ENCODE results near the gene ZFP3.
"Not testable (repeated sequence)": the region's sequence is repeated elsewhere in the genome, so short reads cannot be mapped to it uniquely, and the experiment has no call there.

The ZFP3 gene

DNA sequence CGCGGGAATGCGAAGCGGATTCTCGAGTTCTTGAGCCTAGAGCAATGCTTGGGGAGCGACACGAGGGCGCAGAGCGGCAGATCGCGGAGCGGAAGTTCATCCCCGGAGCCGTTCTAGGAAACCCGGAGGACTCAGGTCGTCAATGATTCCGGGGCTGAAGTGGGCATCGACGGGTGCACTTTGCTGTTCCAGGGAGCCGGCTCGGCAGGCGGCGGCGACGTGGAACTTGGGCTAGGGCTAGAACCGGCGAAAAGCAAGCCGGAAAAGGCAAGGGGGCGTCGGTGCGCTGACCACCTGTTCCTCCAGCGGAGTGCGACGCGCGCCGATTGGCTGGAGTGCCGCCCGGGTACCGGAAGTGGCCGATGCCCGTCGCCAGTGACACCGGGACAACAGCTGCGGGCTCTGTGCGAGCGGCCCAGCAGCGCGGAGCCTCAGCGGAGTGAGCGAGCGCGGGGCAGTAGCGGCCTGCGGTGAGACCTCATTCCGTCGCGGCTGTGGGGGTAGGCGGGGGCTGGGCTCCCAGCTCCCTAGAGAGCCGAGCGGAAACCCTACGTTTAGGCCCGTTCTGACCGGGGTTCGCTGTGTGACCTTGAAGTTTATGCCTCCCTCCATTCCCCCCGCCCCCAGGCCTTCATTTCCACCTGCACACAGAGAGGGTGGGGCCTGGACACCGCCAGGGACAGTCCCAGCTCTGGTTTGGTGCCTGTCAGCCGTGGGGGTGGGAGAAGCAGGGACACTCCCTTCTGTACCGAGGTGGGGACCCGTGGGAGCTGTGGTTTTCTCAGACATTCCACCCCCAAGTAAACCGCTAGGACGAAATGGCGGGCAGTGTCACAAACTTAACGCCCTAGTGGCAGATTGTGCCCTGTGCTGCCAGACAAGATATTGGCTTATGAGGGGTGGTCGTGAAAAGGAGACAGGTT is at the start of gene ZFP3:
ZFP3 (plus strand) TSS at position 362 of the 923 bp plus-strand sequence. CDS start 13,038 bp downstream, outside the sequence.
- peak; percentile 81 for DNase-seq

DNA sequence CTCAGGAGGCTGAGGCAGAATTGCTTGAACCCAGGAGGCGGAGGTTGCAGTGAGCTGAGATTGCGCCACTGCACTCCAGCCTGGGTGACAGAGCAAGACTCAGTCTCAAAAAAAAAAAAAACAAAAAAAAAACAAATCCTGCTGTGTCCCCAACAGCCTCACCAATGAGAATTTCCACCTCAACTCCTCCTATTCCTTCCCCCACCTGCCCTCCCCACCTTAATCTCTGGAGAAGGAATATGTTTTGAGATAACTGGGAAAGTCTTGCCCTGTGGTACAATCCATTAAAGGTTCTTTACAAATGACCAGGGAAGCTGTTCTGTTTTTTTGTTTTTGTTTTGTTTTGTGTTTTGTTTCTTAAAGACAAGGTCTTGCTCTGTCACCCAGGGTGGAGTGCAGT is 48.1 kb upstream of the ZFP3 start:
- DNase-seq = not testable (repeated sequence)

DNA sequence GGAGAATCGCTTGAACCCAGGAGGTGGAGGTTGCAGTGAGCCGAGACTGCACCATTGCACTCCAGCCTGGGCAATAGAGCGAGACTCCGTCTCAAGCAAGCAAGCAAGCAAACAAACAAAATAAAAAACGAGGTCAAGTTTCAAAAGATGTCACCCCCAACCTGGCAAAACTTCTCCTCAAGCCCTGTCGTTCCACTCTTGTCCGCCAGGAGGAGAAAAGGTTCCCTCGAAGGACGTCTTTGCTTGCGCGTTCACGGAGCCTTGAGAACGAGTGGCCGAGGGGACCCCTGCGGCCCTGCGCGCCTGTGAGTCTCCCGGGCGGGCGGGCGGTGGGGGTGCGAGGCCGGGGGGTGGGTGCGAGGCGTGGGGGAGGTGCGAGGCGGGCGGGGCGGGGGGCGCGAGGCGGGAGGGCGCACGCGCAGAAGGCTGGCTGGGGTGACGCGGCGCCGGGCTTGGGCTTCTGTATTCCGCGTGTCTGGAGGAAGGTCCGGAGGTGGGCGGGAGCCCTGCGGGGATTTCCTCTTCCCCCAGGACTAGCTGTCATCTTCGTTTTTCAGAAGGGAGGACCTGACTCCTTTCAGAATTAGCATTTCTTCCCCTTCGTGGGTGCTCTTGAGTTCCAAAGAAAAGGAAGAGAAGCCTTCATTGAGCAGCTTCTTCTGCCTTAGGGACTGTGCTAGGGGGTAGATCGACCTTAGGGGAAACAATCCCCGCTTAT is 46.7 kb upstream of the ZFP3 start:
- DNase-seq = peak; percentile 82

DNA sequence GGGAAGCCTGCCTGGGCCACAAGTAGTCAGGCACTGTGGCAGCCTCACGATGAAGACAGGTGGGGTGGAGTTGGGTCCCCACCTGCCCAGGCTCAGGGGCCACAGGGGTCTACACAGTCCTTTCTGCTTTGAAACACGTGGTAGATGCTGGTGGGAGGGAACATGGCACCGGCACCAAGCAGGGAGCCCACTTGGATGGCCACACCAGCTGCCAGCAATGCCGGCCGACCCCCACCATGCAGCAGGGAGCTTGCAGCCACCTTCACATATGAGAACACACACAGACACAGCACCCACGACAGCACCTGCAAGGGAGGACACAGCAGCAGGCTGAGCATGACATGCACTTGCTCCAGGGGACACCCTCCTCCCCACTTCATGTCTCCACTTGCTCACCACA is 45.4 kb upstream of the ZFP3 start:
- DNase-seq = no peak

DNA sequence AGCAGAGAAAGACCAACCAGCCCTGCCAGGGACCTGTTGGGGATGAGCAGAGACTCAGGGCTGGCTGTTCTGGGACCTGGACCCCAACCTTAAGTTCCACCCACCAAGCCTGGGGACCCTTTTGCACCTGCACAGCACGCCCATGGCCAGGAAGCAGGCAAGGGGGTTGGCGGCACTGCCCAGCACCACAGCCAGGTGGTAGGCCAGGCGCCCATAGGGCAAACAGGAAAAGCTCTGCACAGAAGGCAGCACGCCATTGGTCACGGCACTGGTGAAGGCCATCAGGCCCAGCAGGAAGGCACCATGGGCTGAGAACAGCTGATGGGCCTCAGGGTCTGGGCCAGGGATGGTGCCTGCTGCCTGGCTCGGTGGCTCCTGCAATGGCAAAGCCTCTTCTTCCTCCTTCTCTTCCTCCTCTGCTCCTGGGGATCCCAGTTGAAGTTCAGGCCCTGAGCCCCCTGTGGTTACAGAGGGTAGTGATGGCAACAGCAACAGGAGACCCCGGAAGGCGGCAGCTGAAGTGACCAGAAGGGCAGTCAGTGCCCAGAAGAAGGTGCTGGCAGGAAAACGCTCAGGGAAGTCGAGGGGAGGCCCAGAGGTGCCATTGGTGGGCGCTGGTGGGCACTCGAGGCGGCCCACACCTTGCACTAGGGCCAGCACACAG is 44.8 kb upstream of the ZFP3 start:
- DNase-seq = no peak

DNA sequence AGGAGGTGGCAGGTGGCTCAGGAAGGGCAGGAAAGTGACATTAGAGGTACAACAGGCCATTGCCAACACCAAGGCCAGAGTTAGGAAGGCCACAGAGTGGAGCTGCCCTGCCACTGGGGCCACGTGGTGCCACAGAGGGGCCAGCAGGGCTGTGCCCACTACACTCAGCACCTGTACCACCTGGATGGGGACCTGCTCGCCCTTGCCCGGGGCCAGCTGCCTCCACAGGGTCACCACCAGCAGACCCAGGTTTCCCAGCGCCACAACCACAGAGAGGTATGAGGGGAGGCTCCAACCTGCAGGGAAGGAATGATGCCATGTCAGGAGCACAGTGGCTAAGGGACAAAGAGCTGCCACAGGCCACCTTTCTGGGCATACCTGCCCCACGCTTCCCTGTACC is 44.2 kb upstream of the ZFP3 start:
- DNase-seq = no peak

DNA sequence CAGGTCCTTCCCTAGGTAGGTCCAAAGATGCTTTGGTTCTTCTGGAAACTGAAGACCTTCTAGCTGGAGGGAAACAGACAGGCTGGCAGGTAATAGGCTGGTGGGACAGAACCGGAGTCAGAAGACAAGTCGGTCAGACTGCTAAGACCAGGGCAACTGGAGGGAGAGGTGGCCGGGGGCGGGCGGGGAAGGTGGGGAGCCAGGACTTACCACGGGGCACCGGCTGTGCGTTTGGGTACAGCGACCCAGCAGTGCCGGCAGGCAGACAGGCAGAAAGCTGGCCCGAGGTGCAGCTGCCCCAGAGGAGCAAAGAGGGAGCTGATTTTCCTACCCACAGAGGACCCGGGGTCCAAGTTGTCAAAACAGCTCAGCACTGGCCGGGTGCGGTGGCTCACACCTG is 43.6 kb upstream of the ZFP3 start:
- DNase-seq = no peak

DNA sequence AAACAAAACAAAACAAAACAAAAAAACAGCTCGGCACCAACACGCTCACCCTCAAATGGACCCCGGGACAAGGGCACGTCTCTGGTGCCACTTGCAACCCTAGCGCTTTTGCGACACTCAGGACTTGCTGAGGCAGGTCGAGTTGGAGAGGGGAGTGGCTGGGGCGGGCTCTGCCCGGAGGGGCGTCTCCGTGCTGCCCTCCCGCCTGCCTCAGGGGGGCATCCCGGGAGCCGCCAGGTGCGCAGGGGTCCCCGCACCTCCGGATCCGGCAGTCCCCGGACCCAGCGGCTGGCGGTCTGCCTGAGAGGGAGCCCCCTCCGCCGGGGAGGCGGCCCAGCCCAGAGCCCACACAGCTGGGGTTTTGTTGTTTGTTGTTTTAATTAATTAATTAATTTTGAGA is 43.0 kb upstream of the ZFP3 start, which contains the start of gene SLC52A1:
SLC52A1 (minus strand) TSS at position 112 of the 400 bp plus-strand sequence. CDS start 820 bp downstream, outside the sequence.
- no peak for DNase-seq

DNA sequence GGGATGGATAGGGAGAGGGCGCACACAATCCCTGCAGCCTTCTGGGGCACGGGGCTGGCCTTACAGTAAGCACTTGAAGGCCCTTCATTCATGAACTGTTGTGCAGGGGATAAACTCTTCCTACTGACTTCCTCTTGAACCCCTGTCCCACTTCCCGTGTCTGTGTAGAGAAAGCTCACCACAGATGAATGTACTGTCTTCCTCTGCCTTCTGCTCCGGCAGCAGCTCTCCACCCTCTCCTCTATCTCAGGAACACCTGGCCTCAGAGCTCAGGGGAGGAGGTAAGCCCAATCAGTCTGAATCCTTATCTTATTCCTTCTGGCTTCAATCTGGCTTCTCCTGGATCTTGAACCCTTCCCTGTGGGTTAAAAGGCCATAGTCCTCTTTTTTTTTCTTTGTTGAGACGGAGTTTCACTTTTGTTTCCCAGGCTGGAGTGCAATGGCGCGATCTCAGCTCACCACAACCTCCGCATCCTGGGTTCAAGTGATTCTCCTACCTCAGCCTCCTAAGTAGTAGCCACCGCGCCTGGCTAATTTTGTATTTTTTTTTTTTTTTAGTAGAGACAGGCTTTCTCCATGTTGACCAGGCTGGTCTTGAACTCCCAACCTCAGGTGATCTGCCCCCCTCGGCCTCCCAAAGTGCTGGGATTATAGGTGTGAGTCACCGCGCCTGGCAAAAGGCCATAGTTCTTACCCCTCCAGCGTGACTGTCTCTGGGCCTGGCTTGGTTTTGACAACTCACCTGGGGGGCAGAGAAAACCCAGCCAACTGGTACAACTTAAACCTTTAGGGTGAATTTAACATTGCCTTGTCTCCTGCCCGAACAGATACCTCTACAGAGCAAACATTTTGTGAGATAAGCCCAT is 35.9 kb upstream of the ZFP3 start:
- no peak for DNase-seq

DNA sequence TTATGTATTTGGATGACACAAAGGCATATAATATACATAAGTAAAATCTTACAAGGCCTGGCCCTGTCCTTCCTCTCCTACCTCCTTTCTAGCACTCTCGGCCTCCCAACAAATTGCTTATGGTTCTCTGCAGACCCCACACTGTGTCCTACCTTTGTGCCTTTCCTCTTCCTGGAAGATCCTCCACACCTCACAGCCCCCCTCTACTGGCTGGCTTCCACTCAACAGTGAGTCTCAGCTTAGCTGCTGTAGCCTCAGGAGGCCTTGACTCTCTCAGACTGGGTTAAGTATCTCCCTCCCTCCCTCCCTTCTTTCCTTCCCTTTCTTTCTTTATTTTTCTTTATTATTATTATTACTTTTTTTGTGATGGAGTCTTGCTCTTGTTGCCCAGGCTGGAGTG is 34.7 kb upstream of the ZFP3 start:
- no peak for DNase-seq

DNA sequence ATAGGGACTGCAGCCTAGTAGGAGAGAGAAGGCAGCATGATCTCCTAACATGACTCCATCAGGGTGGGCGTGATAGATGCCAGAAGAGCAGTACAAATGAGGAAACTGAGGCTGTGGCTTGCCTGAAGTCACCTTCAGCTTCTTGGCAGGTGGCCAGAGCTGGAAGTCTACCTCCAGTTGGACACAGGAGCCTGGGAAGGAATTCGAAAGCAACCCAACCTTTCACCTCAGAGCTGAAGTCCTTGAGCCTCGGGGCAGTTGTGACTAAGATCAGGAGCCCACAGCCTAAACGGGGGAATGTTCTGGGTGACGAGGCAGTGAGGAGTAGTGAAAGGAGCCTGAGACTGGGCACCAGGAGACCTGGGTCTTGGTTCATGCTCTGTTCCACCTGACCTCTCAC is 33.6 kb upstream of the ZFP3 start:
- no peak for DNase-seq

DNA sequence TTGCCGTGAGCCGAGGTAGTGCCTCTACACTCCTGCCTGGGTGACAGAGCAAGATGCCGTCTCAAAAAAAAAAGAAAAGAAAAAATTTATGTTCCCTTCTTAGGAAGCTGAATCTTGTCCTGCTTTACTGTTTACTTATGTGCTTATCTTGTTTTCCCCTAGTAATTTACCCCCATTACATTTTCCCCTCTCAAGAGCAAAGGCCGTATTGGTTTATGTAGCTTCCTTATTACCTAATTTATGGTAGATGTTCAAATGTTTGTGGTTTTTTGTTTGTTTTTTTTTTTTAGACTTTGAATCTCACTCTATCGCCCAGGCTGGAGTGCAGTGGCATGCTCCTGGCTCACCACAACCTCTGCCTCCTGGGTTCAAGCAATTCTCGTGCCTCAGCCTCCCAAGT is 32.8 kb upstream of the ZFP3 start:
- DNase-seq = no peak

DNA sequence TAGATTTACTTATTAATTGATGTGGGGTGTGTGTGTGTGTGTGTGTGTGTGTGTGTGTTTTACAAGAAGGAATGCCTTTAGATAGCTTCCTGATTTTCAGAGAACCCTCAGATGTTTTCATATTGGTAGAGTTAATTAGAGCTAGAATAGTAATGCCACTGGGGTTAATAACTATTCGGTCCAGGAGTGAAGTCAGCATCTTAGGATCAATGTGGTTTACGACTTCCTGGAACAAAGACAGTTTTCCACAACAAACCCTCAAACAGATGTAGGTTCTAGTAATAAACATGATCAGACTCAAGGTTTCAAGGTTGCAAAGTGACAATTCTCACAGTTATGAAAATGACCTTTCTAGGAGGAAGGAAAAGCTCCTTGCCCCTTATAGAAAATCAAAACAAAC is 30.8 kb upstream of the ZFP3 start:
- no peak for DNase-seq

DNA sequence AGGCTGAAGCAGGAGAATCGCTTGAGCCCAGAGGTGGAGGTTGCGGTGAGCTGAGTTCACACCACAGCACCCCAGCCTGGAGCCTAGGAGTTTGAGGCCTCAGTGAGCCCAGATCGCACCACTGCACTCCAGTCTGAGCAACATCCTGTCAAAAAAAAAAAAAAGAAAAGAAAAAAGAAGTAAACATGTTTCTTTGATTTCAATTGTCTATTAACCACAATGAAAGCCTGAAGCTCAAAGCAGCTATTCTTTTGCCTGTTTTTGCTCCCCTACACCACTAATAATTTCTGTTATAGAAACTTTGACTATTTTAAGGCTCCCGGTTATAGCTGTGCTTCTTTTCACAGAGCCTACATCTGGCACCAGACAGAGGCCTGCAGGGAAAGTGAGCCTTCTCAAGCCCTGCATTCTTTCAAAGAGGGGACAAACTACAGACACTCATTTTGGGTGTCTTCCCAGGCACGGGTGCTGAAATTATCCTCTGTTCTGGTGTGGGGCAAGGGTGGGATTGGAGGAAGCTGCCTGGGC is 28.9 kb upstream of the ZFP3 start:
- peak; percentile 21 for DNase-seq

DNA sequence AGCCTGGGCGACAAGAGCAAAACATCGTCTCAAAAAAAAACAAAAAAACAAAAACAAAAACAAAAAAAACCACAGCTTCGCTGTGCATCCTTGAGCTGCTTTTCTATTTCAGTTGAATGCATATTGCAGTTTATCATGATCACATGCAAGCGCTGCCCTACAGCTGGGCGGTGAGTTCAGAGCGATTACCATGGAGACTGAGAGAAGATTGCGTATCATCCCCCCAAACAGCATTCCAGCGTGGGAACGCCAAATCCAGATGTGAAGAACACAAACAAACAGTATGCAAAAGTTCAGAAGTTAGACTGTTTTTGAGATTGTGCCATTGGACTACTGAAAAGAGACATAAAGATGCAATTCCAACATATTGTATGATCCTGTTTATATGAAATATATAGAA is 28.0 kb upstream of the ZFP3 start:
- DNase-seq = no peak

DNA sequence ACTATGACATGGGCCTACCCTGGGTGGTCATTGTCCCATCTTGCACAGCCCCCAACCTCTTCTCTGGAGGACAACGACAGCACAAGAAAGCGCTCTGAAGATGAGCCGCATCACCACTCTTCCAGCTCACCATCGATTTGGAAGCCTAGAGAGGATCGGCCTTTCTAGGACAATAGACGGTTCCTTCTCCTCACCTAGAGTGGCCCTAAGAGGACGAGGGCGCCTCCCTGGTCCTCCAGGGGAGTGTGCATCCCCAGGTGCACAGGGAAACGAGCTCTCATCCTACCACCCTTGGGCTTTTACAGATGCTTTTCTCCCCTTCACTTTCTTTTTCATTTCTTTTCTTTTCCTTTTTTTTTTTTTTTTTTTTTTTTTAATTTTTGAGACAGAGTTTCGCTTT is 22.7 kb upstream of the ZFP3 start:
- no peak for DNase-seq

DNA sequence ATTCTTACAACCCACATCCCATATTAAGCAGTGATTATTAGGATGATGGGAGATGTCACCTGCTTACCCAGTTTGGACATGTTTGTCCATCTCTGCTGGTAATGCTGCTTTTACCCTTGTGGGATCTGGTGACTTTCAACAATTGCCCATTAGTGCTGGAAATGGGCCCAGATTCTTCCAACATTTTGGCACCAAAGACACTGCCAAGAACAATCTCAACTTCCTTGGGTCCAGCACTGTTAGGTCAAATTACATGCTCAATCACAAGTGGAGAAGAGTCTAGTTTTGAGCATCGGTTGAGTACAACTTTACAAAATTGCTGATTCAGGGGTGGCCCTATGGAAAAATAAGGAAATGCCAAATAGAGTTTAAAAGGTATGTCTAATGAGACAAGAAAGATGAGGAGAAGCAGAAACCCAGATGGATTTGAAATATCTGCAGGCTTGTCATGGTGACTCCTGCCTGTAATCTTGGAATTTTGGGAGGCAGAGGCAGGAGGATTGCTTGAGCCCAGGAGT is 13.0 kb upstream of the ZFP3 start:
- DNase-seq = no peak

DNA sequence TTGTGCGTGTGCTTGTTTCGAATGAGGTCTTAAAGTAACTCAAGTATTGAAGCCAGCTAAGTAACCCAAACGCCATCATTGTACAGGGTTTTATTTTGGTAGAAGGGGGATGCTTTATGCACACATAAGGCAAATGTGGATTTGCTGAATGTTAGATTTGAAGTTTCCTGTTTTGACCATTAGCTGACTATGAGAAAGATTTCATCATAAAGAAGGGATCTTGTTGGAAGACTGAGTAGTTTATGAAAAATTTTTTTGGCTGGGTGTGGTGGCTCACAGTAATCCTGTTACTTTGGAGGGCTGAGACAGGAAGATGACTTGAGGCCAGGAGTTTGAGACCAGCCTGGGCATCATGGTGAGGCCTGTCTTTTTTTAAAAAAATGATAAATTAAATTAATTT is 10.0 kb upstream of the ZFP3 start:
- no peak for DNase-seq

DNA sequence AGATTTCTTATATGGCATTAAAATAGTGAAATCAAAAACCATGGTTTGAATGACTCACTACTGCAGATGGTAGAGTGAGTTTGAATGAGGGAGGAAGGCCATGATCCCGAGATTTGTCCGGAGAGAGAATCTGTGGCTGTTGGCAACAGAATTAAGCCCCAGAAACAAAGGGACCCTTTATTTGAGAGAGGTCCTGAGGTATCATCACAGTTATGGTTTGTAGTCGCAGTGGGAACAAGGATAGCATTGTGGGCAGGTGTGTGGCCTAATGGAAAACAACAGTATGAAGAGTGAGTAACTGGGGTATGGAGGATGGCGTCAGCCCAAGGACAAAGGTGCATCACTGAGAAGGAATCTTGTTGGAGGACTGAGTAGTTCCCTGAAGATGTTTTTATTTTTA is 8.5 kb upstream of the ZFP3 start:
- DNase-seq = no peak

DNA sequence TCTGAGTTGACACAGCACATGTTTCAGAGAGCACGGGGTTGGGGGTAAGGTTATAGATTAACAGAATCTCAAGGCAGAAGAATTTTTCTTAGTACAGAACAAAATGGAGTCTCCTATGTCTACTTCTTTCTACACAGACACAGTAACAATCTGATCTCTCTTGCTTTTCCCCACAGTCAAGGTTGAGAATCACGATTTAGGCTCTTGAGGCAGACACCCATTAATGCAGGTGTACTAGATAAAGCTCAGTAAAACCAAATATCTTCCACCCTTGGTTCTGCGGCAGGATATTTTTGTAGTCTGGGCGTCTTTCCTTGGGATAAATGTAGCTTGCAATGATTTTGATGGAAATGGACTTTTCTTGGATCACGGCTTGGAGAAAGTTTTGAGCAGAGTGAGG is 2.8 kb upstream of the ZFP3 start:
- DNase-seq = not testable (repeated sequence)

DNA sequence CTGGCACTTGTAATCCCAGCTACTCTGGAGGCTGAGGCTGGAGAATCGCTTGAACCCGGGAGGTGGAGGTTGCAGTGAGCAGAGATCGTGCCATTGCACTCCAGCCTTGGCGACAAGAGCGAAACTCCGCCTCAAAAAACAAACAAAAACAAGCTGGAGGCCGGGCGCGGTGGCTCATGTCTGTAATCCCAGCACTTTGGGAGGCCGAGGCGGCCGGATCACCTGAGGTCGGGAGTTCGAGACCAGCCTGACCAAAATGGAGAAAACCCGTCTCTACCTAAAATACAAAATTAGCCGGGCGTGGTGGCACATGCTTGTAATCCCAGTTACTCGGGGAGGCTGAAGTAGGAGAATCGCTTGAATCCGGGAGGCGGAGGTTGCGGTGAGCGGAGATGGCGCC is 992 bp upstream of the ZFP3 start:
- DNase-seq = not testable (repeated sequence)

DNA sequence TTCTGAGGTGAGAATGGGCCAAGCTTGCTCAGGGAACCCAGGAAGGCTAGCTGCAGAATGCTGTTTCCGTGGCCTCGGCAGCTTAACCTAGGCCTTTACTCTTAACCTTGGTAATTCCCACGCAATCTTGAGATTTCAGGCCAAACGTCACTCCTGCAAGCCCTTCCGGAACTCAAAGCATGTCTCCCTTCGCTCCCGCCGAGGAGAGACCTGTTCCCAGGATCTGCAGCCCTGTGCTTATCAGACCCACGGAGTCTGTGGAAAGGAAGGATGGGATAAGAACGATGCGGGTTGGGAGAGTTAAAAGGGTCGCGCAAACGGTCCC is 524 bp upstream of the ZFP3 start:
- no peak for DNase-seq

All from stimulated activated CD4-positive, alpha-beta T cell treated with anti-CD3 and anti-CD28 coated beads, Interleukin-1b, Interleukin-23, amount 100 ng/mL, for 48 hours (primary cell).